ENCODE measurements around the gene RANBP9. TPM values are rescaled to one million over a fixed set of nuclear protein-coding genes. Genes with fewer than 3 reads are reported as not detected.
A peak's percentile ranks its signal among the peaks of the same experiment; 100 is the strongest.

RANBP9 gene
- total and polyA plus RNA-seq, 9 of the 15 experiments (the other 6 are each of a cell fraction or from before 2014, with no cell fraction given): 27.5 to 130 (median 61.5) TPM

DNA sequence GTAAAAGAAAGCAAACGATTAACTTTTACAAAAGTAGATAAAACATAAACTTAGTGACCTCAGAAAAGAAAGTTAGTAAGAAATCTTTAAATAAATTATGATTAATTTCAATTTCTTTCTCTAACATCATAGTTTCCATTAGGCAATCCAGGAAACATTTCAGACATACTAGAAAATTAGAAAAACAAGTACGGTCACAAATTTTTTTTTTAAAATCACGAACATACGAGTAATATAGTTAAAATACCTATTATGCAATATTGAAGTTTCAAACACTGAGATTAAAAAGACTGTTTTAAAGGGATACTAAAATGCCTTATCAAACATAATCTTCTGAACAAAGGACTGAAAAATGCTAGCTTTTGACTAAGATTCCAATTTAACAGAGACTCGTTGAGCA lies 70.3 kb downstream of the RANBP9 start:
- H3K27me3 ChIP-seq (ENCODE audit: control insufficient read depth in 2 of 2, insufficient read depth in 2 of 2, low read length in 2 of 2): no peaks in the 10 kb centered on the region
- no peak overlapping the region for H3K27ac ChIP-seq (ENCODE audit: extremely low read depth, low read depth, low read length)
- no peaks in the 10 kb centered on the region for H3K4me1 ChIP-seq (replicated peaks in 1 of 2; ENCODE audit: control insufficient read depth in 2 of 2, insufficient read depth in 2 of 2, low read length in 2 of 2)
- no peak for FAIRE-seq
- no peak overlapping the region for H2AFZ ChIP-seq (ENCODE audit: low read depth, low read length)
- peaks cover 5% of the 10 kb centered on the region; the same call in 2 of the 3 replicates for H3K79me2 ChIP-seq (ENCODE audit: control insufficient read depth, insufficient read depth, low read length)
- intact Hi-C loops (cut with micrococcal nuclease) (no loop called here), in situ Hi-C loops (cut with MboI) (no loop called here)
- POLR2A ChIA-PET: interaction anchor here (1.9 kb wide), 1 partner anchor 10 kb away, joined by 6 read pairs; no protein-coding TSS in a partner anchor
- no peak for DNase-seq (ENCODE audit: extremely low read depth in 1 of 4, low spot score in 3 of 4)
- H3K36me3 ChIP-seq (ENCODE audit: control insufficient read depth, insufficient read depth, low read length): peaks cover 90% of the 10 kb centered on the region
- H3K9me3 ChIP-seq (replicated peaks; ENCODE audit: control insufficient read depth, insufficient read depth, low read depth, low read length): no peaks in the 10 kb centered on the region
- BruUV-seq (replicated peaks): no TSS peak
- CTCF ChIA-PET (ENCODE audit: low intra/inter-chr PET ratio): no interaction called here
- H3K4me2 ChIP-seq (ENCODE audit: insufficient read depth, low read length): no peak overlapping the region
- no peaks in the 10 kb centered on the region for H3K9me1 ChIP-seq (ENCODE audit: control insufficient read depth, insufficient read depth, low read length)
- 93% methylated on average over 5 of the region's 5 CpGs for WGBS (ENCODE audit: insufficient coverage, low coverage, missing lambda C conversion rate)
- H3K9ac ChIP-seq (ENCODE audit: insufficient read depth in 1 of 2, low read depth in 2 of 2, low read length in 2 of 2): no peak overlapping the region
- no peak for ATAC-seq
- no peaks in the 10 kb centered on the region for H4K20me1 ChIP-seq (replicated peaks; ENCODE audit: control insufficient read depth, insufficient read depth, low read length)
- no peak for TF ChIP-seq CBFA2T3 (IDR thresholded peaks at IDR 0.05)
- no peak for TF ChIP-seq CEBPG (CRISPR knock-in tag; IDR thresholded peaks at IDR 0.05)
- peak in 1 of 2 experiments; percentile 88; a peak in 2 of 4 replicates for TF ChIP-seq CEBPG (tag; conservative IDR thresholded peaks at IDR 0.05 in 1 of 2, IDR thresholded peaks at IDR 0.05 in 1 of 2)
- TF ChIP-seq ZNF445 (CRISPR knock-in tag; IDR thresholded peaks at IDR 0.05; ENCODE audit: low read depth): no peak
- TF ChIP-seq NFE2 (IDR thresholded peaks at IDR 0.05; ENCODE audit: low read depth): no peak
- TF ChIP-seq CBX2 (IDR thresholded peaks at IDR 0.05; ENCODE audit: insufficient read depth, low read length, poor library complexity, severe bottlenecking): no peak
- TF ChIP-seq CEBPB (tag; IDR thresholded peaks at IDR 0.05): peak; percentile 64
- H3K4me3 ChIP-seq: no peak overlapping the region

DNA sequence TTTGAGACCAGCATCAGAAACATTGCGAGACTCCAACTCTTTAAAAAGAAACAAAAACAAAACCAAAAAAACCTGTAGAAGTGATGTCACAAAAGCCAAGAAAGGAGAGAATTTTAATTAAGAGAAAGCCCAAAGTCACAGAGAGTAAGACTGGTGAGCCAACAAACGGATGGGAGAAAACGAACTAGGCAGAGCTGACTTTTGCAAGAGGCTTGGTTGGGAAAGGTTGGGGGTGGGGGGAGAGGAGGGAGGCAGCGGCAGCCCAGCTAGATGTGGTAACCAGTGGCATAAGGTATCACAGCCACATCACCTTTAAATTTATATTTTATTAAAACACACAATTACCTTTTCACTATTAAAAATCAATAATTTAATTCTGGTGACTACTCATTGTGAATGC lies 73.0 kb downstream of the RANBP9 start:
- FAIRE-seq (no peak), ATAC-seq (no peak), DNase-seq (ENCODE audit: extremely low read depth in 1 of 4, low spot score in 3 of 4) (no peak)
- no peaks in the 10 kb centered on the region for H3K9me1 ChIP-seq (ENCODE audit: control insufficient read depth, insufficient read depth, low read length)
- H3K4me1 ChIP-seq (replicated peaks in 1 of 2; ENCODE audit: control insufficient read depth in 2 of 2, insufficient read depth in 2 of 2, low read length in 2 of 2): no peaks in the 10 kb centered on the region
- in situ Hi-C loops (cut with MboI): no loop called here
- ChIA-PET CTCF (ENCODE audit: low intra/inter-chr PET ratio) (no interaction called here), POLR2A (interaction anchor here (0.6 to 1.0 kb wide), 3 partner anchors 8 to 522 kb away, joined by 3 to 4 read pairs (median 3); no protein-coding TSS in a partner anchor)
- no peak overlapping the region for H3K4me2 ChIP-seq (ENCODE audit: insufficient read depth, low read length)
- intact Hi-C loops (cut with micrococcal nuclease): no loop called here
- no peak overlapping the region for H3K4me3 ChIP-seq
- no peak overlapping the region for H3K27ac ChIP-seq (ENCODE audit: extremely low read depth, low read depth, low read length)
- H2AFZ ChIP-seq (ENCODE audit: low read depth, low read length): no peak overlapping the region
- no TSS peak for BruUV-seq (replicated peaks)
- H4K20me1 ChIP-seq (replicated peaks; ENCODE audit: control insufficient read depth, insufficient read depth, low read length): no peaks in the 10 kb centered on the region
- H3K79me2 ChIP-seq (ENCODE audit: control insufficient read depth, insufficient read depth, low read length): peaks cover 9% of the 10 kb centered on the region; the same call in 2 of the 3 replicates
- no peaks in the 10 kb centered on the region for H3K27me3 ChIP-seq (ENCODE audit: control insufficient read depth in 2 of 2, insufficient read depth in 2 of 2, low read length in 2 of 2)
- H3K36me3 ChIP-seq (ENCODE audit: control insufficient read depth, insufficient read depth, low read length): peaks cover 94% of the 10 kb centered on the region
- no peak overlapping the region for H3K9ac ChIP-seq (ENCODE audit: insufficient read depth in 1 of 2, low read depth in 2 of 2, low read length in 2 of 2)
- no peaks in the 10 kb centered on the region for H3K9me3 ChIP-seq (replicated peaks; ENCODE audit: control insufficient read depth, insufficient read depth, low read depth, low read length)
- WGBS (ENCODE audit: insufficient coverage, low coverage, missing lambda C conversion rate): 89% methylated on average over 3 of the region's 4 CpGs
- TF ChIP-seq MECOM (CRISPR knock-in tag; IDR thresholded peaks at IDR 0.05) (no peak), KAT7 (CRISPR knock-in tag; IDR thresholded peaks at IDR 0.05; ENCODE audit: borderline replicate concordance) (no peak), ZNF445 (CRISPR knock-in tag; IDR thresholded peaks at IDR 0.05; ENCODE audit: low read depth) (no peak), POLR2AphosphoS2 (IDR thresholded peaks at IDR 0.05; ENCODE audit: low read length) (no peak), BCL6 (CRISPR knock-in tag; IDR thresholded peaks at IDR 0.05) (no peak), CBX2 (IDR thresholded peaks at IDR 0.05; ENCODE audit: insufficient read depth, low read length, poor library complexity, severe bottlenecking) (no peak), ZNF212 (CRISPR knock-in tag; IDR thresholded peaks at IDR 0.05) (no peak), ELF2 (CRISPR knock-in tag; IDR thresholded peaks at IDR 0.05) (no peak), ARID1B (IDR thresholded peaks at IDR 0.05) (no peak)
- TF ChIP-seq, protein P1, sequence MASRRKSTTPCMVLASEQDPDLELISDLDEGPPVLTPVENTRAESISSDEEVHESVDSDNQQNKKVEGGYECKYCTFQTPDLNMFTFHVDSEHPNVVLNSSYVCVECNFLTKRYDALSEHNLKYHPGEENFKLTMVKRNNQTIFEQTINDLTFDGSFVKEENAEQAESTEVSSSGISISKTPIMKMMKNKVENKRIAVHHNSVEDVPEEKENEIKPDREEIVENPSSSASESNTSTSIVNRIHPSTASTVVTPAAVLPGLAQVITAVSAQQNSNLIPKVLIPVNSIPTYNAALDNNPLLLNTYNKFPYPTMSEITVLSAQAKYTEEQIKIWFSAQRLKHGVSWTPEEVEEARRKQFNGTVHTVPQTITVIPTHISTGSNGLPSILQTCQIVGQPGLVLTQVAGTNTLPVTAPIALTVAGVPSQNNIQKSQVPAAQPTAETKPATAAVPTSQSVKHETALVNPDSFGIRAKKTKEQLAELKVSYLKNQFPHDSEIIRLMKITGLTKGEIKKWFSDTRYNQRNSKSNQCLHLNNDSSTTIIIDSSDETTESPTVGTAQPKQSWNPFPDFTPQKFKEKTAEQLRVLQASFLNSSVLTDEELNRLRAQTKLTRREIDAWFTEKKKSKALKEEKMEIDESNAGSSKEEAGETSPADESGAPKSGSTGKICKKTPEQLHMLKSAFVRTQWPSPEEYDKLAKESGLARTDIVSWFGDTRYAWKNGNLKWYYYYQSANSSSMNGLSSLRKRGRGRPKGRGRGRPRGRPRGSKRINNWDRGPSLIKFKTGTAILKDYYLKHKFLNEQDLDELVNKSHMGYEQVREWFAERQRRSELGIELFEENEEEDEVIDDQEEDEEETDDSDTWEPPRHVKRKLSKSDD (conservative IDR thresholded peaks at IDR 0.05; ENCODE audit: low read length): no peak

Measured in K562 (cell line).